IMR-90 (cell line): Measurements from ENCODE around the gene CLIP3. TPM values are rescaled to one million over a fixed set of nuclear protein-coding genes. Genes with fewer than 3 reads are reported as not detected.

ENCODE experiments used
- ATAC-seq: fragments of 200-7000 bp; cut with Tn5 transposase; 2 replicates; pipeline ENCODE4 v1.9.1; 2020; ENCODE audit warnings: low read depth, mild to moderate bottlenecking, moderate library complexity
- BruUV-seq: library from RNA; stranded (reverse); fragments of 400-500 nt; replicated peaks from 2 replicates; lab custom pipeline; 2021; lab: Mats Ljungman, UMichigan
- CTCF ChIA-PET: fragments of 300-600 bp; formaldehyde crosslinking; extraction: SDS; loops from one replicate; lab custom pipeline; 2021; ENCODE audit warnings: antibody characterized with exemption; lab: Yijun Ruan, JAX
- POLR2A ChIA-PET: fragments of 300-600 bp; sonication (Branson Sonifier 250); formaldehyde crosslinking; loops from one replicate; lab custom pipeline; 2022; ENCODE audit warnings: antibody characterized with exemption; ENCODE audit not compliant: unreplicated experiment; lab: Charles Lee
- DNase-seq: peaks from one replicate; pipeline ENCODE4 v3.0.0; 2013
- H2AFZ ChIP-seq: replicated peaks from 2 replicates; pipeline ENCODE3; 2013; ENCODE audit warnings: low read length, mild to moderate bottlenecking; ENCODE audit not compliant: poor library complexity
- H2AK5ac ChIP-seq: 2 replicates; pipeline ENCODE4 v1.6.1; 2013; ENCODE audit warnings: low read depth, low read length, inconsistent platforms
- H2AK9ac ChIP-seq: replicated peaks from 2 replicates; pipeline ENCODE3; 2013; ENCODE audit warnings: mild to moderate bottlenecking, low read depth, low read length, moderate library complexity; ENCODE audit not compliant: poor library complexity
- H2BK120ac ChIP-seq: 2 replicates; pipeline ENCODE4 v1.6.1; 2013; ENCODE audit warnings: low read depth, low read length, inconsistent platforms
- H2BK15ac ChIP-seq: 3 replicates; pipeline ENCODE4 v1.6.1; 2013; ENCODE audit warnings: low read depth, low read length, inconsistent platforms
- H2BK20ac ChIP-seq: 2 replicates; pipeline ENCODE4 v1.6.1; 2013; ENCODE audit warnings: low read depth, mild to moderate bottlenecking, inconsistent platforms, low read length, moderate library complexity
- H2BK5ac ChIP-seq: 2 replicates; pipeline ENCODE4 v1.6.1; 2013; ENCODE audit warnings: mild to moderate bottlenecking, low read depth, low read length, inconsistent platforms; ENCODE audit not compliant: poor library complexity, severe bottlenecking
- H3K14ac ChIP-seq: replicated peaks from 2 replicates; pipeline ENCODE4 v1.6.1; 2013; ENCODE audit warnings: low read depth, low read length, inconsistent platforms
- H3K18ac ChIP-seq: 2 replicates; pipeline ENCODE4 v1.6.1; 2013; ENCODE audit warnings: low read depth, low read length, control low read depth
- H3K23ac ChIP-seq: 2 replicates; pipeline ENCODE4 v1.6.1; 2013; ENCODE audit warnings: low read depth, low read length, inconsistent platforms
- H3K27ac ChIP-seq: 2 replicates; pipeline ENCODE4 v1.5.1; 2013; ENCODE audit warnings: mild to moderate bottlenecking, control low read depth, low read length; ENCODE audit not compliant: insufficient read depth
- H3K27me3 ChIP-seq: 2 replicates; pipeline ENCODE4 v1.6.1; 2013; ENCODE audit warnings: low read length; ENCODE audit not compliant: control insufficient read depth, insufficient read depth
- H3K36me3 ChIP-seq: 2 replicates; pipeline ENCODE4 v1.6.1; 2013; ENCODE audit warnings: low read length, mixed read lengths; ENCODE audit not compliant: control insufficient read depth, insufficient read depth
- H3K4ac ChIP-seq: 2 replicates; pipeline ENCODE4 v1.6.1; 2013; ENCODE audit warnings: low read depth, low read length, inconsistent platforms
- H3K4me1 ChIP-seq: 2 replicates; pipeline ENCODE4 v1.6.1; 2013; ENCODE audit warnings: low read length, mixed read lengths; ENCODE audit not compliant: control insufficient read depth, insufficient read depth
- H3K4me2 ChIP-seq: 2 replicates; pipeline ENCODE4 v1.6.1; 2013; ENCODE audit warnings: low read depth, mild to moderate bottlenecking, control low read depth, low read length, moderate library complexity
- H3K4me3 ChIP-seq: 2 replicates; pipeline ENCODE4 v1.5.1; 2013; ENCODE audit warnings: low read depth, mild to moderate bottlenecking, control low read depth, low read length, moderate library complexity; ENCODE audit not compliant: insufficient read depth
- H3K56ac ChIP-seq: 2 replicates; pipeline ENCODE4 v1.6.1; 2013; ENCODE audit warnings: low read length, inconsistent platforms; ENCODE audit not compliant: insufficient read depth; ENCODE audit errors: extremely low read depth
- H3K79me1 ChIP-seq, 2 experiments: 2 replicates each; pipeline ENCODE4 v1.6.1; 2013; ENCODE audit warnings: low read length in 2 of 2, inconsistent platforms in 1 of 2, low read depth in 1 of 2
- H3K9ac ChIP-seq: 2 replicates; pipeline ENCODE4 v1.6.1; 2013; ENCODE audit warnings: low read depth, low read length, control low read depth
- H3K9me1 ChIP-seq: 2 replicates; pipeline ENCODE4 v1.6.1; 2013; ENCODE audit warnings: low read length, inconsistent platforms; ENCODE audit not compliant: insufficient read depth
- H3K9me3 ChIP-seq: 2 replicates; pipeline ENCODE4 v1.6.1; 2013; ENCODE audit warnings: low read length; ENCODE audit not compliant: control insufficient read depth, insufficient read depth
- H4K20me1 ChIP-seq: 2 replicates; pipeline ENCODE4 v1.6.1; 2013; ENCODE audit warnings: low read length, inconsistent platforms; ENCODE audit not compliant: insufficient read depth
- H4K5ac ChIP-seq: 2 replicates; pipeline ENCODE4 v1.6.1; 2013; ENCODE audit warnings: mild to moderate bottlenecking, low read depth, low read length, control low read depth
- H4K8ac ChIP-seq, 2 experiments: 2 replicates each; pipeline ENCODE4 v1.6.1; 2013; ENCODE audit warnings: low read depth in 2 of 2, low read length in 2 of 2, control low read depth in 1 of 2, inconsistent platforms in 1 of 2
- H4K91ac ChIP-seq: 2 replicates; pipeline ENCODE4 v1.6.1; 2013; ENCODE audit warnings: low read depth, low read length, inconsistent platforms; ENCODE audit not compliant: insufficient read depth
- BHLHE40 ChIP-seq: fragments of 150-350 bp; IDR thresholded peaks from 2 replicates; pipeline ENCODE4 v1.6.1; 2016; ENCODE audit warnings: mild to moderate bottlenecking, low read depth, low read length
- CEBPB ChIP-seq: IDR thresholded peaks from 2 replicates; pipeline ENCODE4 v1.6.1; 2012; ENCODE audit warnings: low read depth, low read length, improper control_type of control experiment
- FOS ChIP-seq: fragments of 150-350 bp; IDR thresholded peaks from 2 replicates; pipeline ENCODE4 v1.6.1; 2016; ENCODE audit warnings: low read depth, low read length
- POLR2A ChIP-seq: IDR thresholded peaks from 2 replicates; pipeline ENCODE4 v1.6.1; 2012; ENCODE audit warnings: mild to moderate bottlenecking, low read depth, low read length
- RCOR1 ChIP-seq: IDR thresholded peaks from 2 replicates; pipeline ENCODE4 v1.6.1; 2012; ENCODE audit warnings: mild to moderate bottlenecking, low read length, improper control_type of control experiment; ENCODE audit not compliant: insufficient replicate concordance
- RFX5 ChIP-seq: IDR thresholded peaks from 2 replicates; pipeline ENCODE4 v1.8.0; 2012; ENCODE audit warnings: low read depth, mild to moderate bottlenecking, low read length, moderate library complexity
- SMC3 ChIP-seq: fragments of 150-350 bp; IDR thresholded peaks from 2 replicates; pipeline ENCODE4 v1.6.1; 2016; ENCODE audit warnings: low read depth, mild to moderate bottlenecking, antibody characterized with exemption, low read length, moderate library complexity
- WGBS, 2 experiments: methylation state at CpG; one replicate each; pipeline versions ENCODE4 v1.1.5 to v1.1.7; 2013; ENCODE audit warnings: missing lambda C conversion rate in 2 of 2; ENCODE audit not compliant: insufficient read length in 1 of 2; ENCODE audit errors: extremely low coverage in 2 of 2; 5-methylcytosine and 5-hydroxymethylcytosine counted together
- dilution Hi-C: fragments of 300-500 bp; cut with HindIII; formaldehyde crosslinking; loops from one replicate; pipeline ENCODE4 v1.14.3; 2018; ENCODE audit warnings: low sequenced_read_pairs; ENCODE audit not compliant: unreplicated experiment
- in situ Hi-C: fragments of 300-500 bp; cut with MboI; formaldehyde crosslinking; loops from 3 replicates; pipeline ENCODE4 v1.14.3; 2019; ENCODE audit warnings: low sequenced_read_pairs, inconsistent platforms, mixed read lengths
- intact Hi-C: fragments of 100-400 bp; cut with micrococcal nuclease; formaldehyde crosslinking; loops from 2 replicates; pipeline ENCODE4 v1.10.0; 2022
- polyA plus RNA-seq, 3 experiments: library from polyadenylated mRNA; depleted of rRNA; stranded (reverse); fragments of >200 nt; gene quantifications; 2 replicates each; pipeline ENCODE4 v1.2.3, GENCODE V29; 2012; ENCODE audit warnings: low replicate concordance in 1 of 3
- total RNA-seq: library from RNA; depleted of rRNA; stranded (reverse); fragments of >200 nt; gene quantifications from 2 replicates; pipeline ENCODE4 v1.2.3, GENCODE V29; 2012
- TF ChIP-seq, protein P1 (sequence below): fragments of 150-350 bp; IDR thresholded peaks from 2 replicates; pipeline ENCODE4 v1.6.1; 2017; ENCODE audit warnings: mild to moderate bottlenecking, antibody characterized with exemption, low read length, low read depth
- TF ChIP-seq, protein P2 (sequence below): fragments of 150-350 bp; IDR thresholded peaks from 2 replicates; pipeline ENCODE4 v1.6.1; 2016; ENCODE audit warnings: low read depth, mild to moderate bottlenecking, low read length, moderate library complexity, borderline replicate concordance

Gene CLIP3
- total and polyA plus RNA-seq, 2 of the 4 experiments (the other 2 are of a cell fraction) = 5.4 to 28.7 TPM

DNA sequence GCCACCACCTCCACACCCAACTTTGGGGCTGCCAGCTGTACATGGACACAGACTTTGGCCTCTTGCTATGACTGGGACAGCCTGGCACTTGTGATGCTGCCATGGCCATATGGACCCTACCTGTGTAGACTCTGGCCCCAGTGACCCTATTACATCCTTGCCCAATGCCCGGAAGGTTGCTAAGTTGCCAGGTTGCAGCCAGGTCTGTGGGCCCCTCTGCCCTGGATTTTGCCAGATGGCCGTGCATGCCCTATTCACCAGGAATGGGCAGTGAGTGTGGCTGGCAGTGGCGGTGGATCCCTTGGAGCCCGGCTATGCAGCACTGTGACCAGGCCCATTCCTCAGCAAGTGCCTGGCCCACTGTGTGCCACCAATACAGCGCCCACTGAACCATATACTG is 46.6 kb downstream of the CLIP3 start:
- CTCF ChIA-PET = interaction anchor here (0.7 kb wide), 1 partner anchor 120 kb away, joined by 3 read pairs; no protein-coding TSS in a partner anchor
- dilution Hi-C loops = no loop called here
- Histone ChIP-seq H3K9ac (no peak overlapping the region), H3K56ac (no peak overlapping the region), H3K23ac (no peak overlapping the region), H3K4me3 (no peak overlapping the region), H3K9me1 (no peaks in the 10 kb centered on the region), H3K79me1 (no peaks in the 10 kb centered on the region), H2BK15ac (no peak overlapping the region), H2AK5ac (no peak overlapping the region), H2BK120ac (no peak overlapping the region), H4K20me1 (no peaks in the 10 kb centered on the region; the same call in 1 of the 2 replicates), H4K8ac (no peak overlapping the region), H3K36me3 (no peaks in the 10 kb centered on the region), H3K4me2 (no peak overlapping the region), H3K4ac (no peak overlapping the region), H2BK5ac (no peak overlapping the region), H4K91ac (no peak overlapping the region), H3K4me1 (no peaks in the 10 kb centered on the region), H3K14ac (no peak overlapping the region), H3K18ac (no peak overlapping the region), H2AFZ (no peak overlapping the region), H3K27ac (no peak overlapping the region), H3K9me3 (peaks cover 5% of the 10 kb centered on the region), H2AK9ac (no peak overlapping the region), H4K5ac (no peak overlapping the region), H3K27me3 (peaks cover 31% of the 10 kb centered on the region), H2BK20ac (no peak overlapping the region)
- no peak for ATAC-seq
- POLR2A ChIA-PET = no interaction called here
- in situ Hi-C loops = no loop called here
- no peak for DNase-seq
- intact Hi-C loops = no loop called here
- TF ChIP-seq, protein P1, sequence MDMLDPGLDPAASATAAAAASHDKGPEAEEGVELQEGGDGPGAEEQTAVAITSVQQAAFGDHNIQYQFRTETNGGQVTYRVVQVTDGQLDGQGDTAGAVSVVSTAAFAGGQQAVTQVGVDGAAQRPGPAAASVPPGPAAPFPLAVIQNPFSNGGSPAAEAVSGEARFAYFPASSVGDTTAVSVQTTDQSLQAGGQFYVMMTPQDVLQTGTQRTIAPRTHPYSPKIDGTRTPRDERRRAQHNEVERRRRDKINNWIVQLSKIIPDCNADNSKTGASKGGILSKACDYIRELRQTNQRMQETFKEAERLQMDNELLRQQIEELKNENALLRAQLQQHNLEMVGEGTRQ = no peak
- TF ChIP-seq RCOR1 = no peak
- no peak for TF ChIP-seq BHLHE40
- no peak for TF ChIP-seq RFX5
- TF ChIP-seq, protein P2, sequence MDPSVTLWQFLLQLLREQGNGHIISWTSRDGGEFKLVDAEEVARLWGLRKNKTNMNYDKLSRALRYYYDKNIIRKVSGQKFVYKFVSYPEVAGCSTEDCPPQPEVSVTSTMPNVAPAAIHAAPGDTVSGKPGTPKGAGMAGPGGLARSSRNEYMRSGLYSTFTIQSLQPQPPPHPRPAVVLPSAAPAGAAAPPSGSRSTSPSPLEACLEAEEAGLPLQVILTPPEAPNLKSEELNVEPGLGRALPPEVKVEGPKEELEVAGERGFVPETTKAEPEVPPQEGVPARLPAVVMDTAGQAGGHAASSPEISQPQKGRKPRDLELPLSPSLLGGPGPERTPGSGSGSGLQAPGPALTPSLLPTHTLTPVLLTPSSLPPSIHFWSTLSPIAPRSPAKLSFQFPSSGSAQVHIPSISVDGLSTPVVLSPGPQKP = no peak
- no peak for TF ChIP-seq SMC3
- no peak for TF ChIP-seq FOS
- no peak for TF ChIP-seq POLR2A
- no peak for TF ChIP-seq CEBPB
- no CpG with 5 or more reads among the region's 5 CpGs for WGBS, 2 experiments
- no TSS peak for BruUV-seq
